Amniotic epithelial cell (primary cell): ENCODE data around the gene CT55.
"Not testable (repeated sequence)": the region's sequence is repeated elsewhere in the genome, so short reads cannot be mapped to it uniquely, and the experiment has no call there.

Experiments
- DNase-seq: peaks from one replicate; pipeline ENCODE4 v3.0.0-alpha.2; 2010; ENCODE audit warnings: low read depth

Gene CT55, protein sequence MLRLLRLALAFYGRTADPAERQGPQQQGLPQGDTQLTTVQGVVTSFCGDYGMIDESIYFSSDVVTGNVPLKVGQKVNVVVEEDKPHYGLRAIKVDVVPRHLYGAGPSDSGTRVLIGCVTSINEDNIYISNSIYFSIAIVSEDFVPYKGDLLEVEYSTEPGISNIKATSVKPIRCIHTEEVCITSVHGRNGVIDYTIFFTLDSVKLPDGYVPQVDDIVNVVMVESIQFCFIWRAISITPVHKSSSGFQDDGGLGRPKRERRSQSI

DNA sequence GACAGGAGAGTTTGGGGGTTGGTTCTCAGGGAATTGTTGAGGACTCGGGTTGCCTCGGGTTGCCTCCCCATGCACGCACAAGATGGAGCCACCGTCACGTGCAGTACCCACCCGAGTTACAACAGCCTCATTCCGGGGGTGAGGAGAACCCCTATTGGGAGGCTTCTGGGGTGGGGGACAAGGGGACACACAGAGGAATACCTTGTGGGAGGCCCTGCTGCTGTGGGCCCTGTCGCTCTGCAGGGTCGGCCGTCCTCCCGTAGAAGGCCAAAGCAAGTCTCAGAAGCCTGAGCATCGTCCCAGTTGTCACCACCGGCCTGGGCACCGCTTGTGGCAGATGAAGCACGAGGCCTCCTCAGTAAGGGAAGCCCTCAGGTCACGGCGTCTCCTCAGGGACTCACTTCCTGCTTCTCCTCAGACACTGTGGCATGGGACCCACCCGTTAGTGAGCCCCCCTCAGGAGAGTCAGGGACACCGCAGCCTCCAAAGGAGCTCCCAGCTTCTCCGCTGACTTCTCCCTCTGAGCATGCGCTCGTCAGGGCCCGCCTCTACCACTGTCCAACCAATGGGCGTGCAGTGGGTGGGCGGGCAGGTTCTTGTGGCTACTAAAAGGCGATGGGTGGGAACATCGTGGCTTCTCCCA, at the start of gene CT55:
TSS of gene CT55 (minus strand) at position 522 of the 643 bp plus-strand sequence. CDS start at position 295, 227 bp downstream.
- no peak for DNase-seq

DNA sequence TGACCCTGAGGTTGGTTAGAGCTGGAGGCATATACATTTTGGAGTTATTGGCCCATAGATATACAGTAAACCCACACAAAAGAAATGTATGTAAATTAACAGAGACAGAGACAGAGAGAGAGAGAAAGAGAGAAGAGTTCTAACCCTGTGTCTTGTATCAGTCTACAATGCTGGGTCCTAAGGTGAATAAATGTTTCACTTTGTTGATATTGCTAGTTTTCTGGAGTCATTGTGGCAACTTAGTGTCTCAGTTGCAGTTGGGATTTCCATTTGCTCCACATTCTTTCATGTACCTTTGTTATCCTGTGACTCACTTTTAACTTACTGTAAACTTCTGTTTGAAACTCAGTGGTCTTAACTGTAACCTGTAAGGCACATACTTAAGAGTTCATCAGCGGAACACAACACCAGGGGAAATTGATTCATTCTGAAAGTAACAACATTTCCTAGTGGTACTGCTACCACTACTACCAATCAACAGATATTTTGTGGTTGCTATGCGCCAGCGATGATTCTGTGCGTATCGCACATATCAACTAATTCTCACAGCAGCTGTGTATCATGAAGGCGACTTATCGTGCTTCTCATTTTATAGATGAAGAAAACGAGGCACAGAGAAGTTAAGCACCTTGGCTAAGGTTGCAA, 42.1 kb upstream of the CT55 start:
- no peak for DNase-seq

DNA sequence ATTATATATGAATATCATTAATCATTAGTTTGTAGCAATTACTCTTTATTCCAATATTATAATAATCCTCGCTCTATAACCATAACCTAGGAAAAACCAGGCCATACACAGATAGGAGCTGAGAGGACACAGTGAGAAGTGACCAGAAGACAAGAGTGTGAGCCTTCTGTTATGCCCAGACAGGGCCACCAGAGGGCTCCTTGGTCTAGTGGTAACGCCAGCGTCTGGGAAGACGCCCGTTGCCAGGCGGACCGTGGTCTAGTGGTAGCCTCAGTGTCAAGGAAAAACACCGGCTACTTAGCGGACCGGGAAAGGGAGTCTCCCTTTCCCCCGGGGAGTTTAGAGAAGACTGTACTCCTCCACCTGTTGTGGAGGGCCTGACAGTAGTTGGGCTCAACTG, 35.2 kb upstream of the CT55 start:
- not testable (repeated sequence) for DNase-seq

DNA sequence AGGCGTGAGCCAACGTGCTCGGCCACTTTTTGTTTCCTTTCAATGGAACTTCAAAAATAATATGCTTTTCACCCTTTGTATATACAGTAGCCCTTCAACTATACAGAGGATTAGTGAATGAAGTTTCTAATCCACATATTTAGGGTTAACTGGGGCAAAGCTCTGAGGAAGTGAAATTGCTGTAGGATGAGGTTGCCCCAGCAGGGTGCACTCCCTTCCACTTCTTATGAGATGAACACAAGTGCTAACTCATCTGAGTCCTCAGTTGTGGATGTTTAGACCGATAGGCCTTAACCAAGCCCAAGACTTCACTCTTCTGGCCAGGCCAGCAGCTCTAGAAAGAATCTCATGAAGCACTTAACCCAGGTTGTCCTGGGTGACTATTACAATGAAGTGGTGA, 29.1 kb upstream of the CT55 start:
- no peak for DNase-seq

DNA sequence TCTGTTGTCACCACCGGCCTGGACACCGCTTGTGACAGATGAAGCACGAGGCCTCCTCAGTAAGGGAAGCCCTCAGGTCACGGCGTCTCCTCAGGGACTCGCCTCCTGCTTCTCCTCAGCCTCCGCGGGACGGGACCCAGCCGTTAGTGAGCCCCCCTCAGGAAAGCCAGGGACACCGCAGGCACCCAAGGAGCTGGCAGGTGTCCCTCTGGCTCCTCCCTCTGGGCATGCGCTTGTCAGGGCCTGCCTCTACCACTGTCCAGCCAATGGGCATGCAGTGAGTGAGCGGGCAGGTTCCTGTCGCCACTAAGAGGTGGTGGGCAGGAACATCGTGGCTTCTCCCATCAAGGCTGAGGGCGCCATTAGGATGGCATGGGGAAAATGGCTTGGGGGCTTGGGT, 23.5 kb upstream of the CT55 start:
- DNase-seq, result no peak

DNA sequence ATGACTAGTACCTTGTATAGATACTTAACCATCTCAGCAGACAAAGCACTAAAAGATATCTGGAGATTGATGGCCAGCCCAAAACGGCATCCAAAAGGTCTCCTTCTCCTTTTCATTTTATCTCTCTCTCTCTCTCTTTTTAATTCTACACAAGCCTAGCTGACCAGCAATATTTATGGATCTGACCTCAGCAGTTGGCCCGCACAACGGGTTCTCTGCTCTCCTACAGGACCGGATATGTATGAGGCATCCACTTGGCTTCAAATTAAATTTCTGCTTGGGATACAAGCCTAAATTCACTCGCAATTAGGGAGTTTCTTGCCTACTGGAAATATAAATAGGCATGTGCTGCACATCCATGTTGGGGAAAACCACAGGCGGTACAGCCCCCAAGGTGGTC, 22.5 kb upstream of the CT55 start:
- no peak for DNase-seq

DNA sequence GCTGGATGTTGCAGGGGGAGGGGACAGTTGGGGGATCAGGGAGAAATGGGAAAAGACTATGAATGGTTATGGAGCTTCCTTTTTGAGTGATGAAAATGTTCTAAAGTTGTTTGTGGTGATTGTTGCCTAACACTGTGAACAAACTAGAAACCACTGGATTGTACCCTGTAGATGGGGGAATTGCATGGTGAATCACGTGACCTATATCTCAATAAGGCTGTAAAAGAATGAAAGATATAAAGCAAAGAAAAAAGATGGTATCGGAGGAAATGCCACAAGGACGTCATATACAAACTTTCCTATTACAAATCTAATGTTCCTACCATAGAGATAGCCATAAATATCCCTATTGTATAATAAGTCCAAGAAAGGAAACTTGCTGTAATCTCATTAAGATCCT, 20.6 kb upstream of the CT55 start:
- DNase-seq, result peak; percentile 1

DNA sequence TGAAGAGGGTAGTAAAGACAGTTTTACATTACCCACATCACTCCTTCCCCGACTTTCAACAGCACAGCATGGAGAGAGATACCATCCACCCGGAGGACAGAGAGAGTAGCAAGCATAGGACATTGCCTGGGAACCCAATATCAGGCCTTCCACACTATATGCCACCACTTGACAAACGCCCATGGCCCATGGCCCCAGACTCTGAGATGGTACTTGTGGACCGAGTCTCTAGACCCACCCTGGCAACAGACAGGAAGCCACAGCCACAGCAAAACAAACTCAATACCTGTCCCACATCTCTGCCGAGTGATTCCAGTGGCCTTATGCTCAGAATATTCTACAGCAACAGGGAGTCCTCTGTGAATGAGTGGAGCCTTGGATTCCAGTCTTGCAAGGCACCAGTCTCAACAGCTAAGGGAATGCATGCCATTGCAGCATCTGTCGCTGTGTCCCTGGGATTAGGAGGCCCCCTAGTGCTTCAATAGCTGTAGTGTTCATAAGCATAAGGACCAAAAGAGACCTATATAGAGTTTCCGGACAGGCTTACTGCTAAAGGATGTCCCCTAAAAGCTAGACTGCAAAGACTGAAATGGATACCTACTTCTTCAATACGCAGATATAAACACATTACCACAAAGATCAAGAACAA, 14.7 kb upstream of the CT55 start:
- peak; percentile 34 for DNase-seq

DNA sequence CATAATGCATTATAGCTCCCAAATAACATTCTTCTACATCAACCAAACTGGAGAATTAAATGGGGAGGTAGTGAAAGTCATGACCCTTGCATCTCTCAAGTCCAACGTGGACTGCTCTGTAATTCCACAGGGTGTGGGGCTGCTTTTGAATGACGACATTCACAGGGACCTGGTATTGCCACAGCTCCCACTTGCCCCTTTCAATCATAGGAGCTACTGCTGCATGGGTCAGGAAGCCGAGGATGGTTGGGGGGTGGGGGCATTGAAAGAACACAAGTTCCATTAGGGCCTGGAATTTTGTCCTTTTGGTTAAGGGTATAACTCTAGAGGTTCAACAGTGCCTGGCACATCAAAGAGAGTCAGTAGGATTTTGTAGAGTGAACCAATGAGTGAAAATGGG, 7.4 kb upstream of the CT55 start:
- no peak for DNase-seq

DNA sequence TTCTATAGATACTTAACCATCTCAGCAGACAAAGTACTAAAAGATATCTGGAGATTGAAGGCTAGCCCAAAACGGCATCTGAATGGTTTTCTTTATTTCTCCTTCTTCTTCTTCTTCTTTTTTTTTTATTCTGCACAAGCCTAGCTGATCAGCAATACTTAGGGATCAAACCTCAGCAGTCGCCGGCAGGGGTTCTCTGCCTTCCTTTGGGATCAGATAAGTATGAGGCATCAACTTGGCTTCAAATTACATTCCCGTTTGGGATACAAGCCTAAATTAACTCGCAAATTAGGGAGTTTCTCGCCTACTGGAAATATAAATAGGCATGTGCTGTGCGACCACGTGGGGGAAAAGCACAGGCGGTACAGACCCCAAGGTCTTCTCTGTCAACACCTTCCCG, 730 bp downstream of the CT55 start:
- no peak for DNase-seq

DNA sequence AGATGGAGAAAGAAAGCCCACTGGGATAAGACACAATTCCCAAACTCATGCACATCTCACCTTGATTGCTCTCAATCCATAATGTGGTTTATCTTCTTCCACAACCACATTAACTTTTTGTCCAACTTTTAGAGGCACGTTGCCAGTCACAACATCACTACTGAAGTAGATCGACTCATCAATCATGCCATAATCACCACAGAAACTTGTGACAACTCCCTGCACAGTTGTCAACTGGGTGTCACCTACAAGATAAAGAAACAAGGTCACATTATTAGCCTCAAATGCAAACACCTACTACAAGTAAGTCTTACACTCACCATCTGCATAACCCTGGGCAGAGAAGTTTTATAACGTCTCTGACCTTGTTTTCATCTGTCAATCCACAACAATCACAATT, 1.7 kb downstream of the CT55 start:
- DNase-seq, result not testable (repeated sequence)

DNA sequence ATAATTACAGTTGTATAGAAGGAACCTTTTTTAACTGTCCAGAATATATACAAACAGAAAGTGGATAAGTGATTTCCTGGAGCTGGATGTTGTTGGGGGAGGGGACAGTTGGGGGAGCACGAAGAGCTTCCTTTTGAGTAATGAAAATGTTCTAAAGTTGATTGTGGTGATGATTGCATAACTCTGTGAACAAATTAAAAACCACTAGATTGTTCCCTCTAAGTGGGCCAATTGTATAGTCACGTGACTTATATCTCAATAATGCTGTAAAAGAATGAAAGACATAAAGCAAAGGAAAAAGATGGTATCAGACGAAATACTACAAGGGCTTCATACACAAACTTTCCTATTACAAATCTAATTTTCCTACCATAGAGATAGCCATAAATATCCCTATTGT, 2.7 kb downstream of the CT55 start:
- DNase-seq, result peak; percentile 1

DNA sequence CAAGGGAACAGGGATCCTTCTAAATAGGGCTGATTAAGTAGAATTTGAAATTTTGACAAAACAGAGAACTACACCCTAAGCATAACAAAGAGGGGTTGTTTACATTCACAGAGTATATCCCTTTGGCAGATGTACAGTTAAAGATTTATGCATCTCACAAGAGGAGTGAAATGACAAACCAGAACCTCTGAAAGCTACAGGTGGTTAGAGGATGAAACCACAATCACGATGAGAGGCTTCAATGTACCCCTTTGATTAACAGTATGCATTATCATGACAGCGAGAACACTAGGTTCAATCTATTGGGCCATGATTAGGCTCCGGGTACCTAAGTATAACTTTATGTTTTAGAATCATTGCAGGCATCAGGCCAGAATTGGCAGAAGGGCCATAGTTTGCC, 16.5 kb downstream of the CT55 start:
- not testable (repeated sequence) for DNase-seq

DNA sequence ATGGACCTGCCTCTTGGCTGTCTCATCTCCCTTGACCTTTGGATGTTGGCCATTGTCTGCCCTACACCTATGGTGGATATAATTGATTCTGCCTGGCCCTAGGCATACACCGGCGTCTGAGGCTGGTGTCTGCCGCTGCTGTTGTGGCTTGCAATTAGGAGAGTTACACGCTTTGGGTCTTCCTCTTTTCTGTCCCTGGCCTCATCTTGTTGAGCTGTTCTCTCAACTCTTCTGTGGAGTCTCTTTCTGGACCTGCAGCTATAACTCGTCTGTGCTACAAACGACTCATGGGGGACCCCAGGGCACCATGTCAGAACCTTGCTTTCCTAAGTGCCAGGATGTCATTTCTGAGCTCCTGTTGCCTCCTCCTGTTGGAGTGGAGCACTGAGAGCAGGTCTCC, 45.1 kb downstream of the CT55 start:
- DNase-seq, result not testable (repeated sequence)

DNA sequence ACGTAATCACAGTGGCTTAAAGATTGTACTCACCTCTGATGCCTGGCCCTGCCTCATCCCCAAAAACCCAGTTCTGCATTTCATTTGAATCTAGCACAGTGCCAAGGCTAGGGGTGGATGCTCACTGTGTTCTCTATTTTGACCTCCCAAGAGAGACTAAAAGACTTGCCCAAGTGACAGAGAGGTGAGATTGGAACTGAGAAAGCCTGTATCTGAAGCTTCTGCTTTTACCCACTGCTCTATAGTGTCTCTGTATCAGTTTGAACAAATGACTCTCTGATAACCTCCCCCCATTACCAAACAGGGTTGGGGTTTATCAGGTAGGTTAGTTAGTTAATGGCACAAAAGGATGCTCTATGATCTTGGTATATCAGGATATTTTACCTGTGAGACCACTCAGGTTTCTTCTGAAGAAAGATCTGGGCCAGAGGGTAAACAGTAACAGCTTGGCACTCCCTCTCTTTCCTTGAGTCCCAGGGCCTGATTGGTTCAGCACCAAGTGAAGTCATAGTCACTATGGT, 51.1 kb downstream of the CT55 start, which contains the start of gene ETDB:
TSS of gene ETDB (minus strand) at position 471 of the 521 bp plus-strand sequence. CDS start 1,265 bp downstream, outside the sequence.
- DNase-seq, result not testable (repeated sequence)

DNA sequence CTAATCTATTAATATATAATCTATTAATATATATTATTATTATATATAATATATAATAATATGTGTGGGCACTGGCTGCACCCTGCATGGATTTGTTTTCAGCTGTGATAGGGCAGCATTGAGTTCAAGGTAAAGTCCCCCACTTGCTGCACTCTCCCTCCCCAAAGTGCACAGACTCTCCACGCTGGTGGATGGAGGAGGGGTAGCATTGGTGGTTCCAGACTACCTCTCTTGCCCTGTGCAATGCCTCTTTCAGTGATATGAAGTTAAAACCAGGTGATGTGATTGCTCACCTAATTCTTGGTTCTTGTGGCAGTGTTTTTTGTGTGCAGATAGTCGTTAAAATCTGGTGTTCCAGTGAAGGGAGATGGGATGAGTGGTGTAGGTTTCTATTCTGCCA, 55.1 kb downstream of the CT55 start:
- not testable (repeated sequence) for DNase-seq

DNA sequence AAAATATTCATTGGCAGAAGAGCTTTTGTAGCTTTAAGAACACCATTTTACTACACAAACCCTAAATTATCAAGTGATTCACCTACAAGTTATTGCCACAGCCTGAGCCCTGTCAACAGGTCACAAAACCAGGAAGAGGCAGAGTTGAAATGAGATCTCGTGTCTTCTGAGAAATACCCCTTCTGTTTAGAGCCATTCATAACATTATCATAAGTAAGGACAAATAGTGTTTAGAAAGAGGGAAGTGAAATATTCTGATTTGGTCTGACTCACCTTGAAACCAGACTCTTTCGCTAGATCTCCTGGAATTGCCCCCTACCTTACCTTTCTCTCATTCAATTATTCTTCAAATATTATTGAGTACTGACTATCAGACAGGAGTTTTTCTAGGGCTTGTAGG, 56.8 kb downstream of the CT55 start:
- no peak for DNase-seq

DNA sequence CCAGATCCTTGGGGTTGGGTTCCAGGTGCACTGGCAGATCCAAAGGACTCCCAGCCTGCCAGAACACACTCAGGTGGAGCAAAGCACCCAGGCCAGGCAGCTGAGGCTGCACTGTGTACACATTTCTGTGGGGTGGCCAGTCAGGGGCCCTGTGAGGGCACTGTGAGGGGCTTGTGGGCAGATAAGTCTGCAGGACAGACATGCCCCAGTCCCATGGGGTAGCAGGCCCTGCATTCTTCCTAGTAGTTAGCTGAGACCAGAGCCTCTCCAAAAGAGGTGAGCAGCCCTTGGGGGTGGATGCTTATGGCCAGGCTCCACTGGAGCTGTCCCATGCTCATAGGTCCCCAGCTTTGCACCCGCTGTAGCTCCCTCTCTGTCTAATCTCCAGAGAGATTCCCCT, 58.5 kb downstream of the CT55 start:
- no peak for DNase-seq

DNA sequence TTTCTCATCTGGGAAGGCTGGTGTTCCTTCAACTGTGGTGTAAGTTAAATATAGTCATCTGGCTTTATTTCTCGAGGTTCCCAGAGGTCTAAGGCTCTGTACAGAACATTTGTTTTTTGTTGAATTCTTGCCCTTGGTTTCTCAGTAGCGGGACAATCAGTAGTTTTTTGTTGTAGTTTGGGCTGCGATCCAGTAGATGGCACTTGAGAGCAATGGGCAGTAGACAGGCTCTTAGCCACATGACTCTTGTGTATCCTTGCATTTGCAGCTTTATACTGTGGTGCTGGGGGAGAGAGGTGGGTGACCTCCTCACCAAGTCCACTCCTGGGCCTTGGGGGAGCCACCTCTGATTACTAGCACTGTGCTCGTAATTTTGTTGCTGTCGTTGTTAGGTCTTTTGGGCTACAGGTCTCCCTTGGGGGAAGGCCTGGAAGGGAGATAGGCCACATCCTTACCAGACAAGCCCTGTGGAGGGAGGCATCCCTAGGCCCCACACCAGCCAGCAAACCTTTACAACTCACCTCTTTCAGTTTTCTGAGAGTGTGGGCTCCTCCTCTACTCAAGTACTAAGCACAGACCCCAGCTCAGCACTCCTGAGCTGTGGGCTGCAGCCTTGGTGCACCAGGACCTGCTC, 59.0 kb downstream of the CT55 start:
- DNase-seq, result peak; percentile 21

DNA sequence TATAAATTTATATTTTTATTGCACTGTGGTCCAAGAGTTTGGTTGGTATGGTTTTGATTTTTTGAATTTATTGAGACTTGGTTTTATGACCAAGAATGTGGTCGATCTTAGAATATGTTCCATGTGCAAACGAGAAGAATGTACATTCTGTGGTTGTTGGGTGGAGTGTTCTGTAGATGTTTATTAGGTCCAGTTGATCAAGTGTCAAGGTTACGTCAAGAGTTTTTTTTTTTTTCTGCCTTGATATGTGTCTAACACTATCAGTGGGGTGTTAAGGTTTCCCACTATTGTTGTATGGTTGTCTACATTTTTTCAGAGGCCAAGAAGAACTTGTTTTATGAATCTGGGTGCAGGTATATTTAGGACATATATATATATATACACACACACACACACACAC, 61.6 kb downstream of the CT55 start:
- DNase-seq, result no peak
